Measurements from ENCODE around the gene USP15.

- TF ChIP-seq CTCF (IDR thresholded peaks at IDR 0.05; ENCODE audit: insufficient read depth, low read length, poor library complexity, severe bottlenecking) (no peak), EZH2phosphoT487 (conservative IDR thresholded peaks at IDR 0.05; ENCODE audit: low read length) (no peak)
Observed at GRCh38 chr12:62249419-62249818, 10.8 kb upstream of the USP15 start.
